Activated naive CD4-positive, alpha-beta T cell treated with anti-CD3 and anti-CD28 coated beads, Interleukin-2, amount 50 U/mL, for 24 hours (primary cell): ENCODE measurements around the gene DNAJC13.
"Not testable (repeated sequence)": the region's sequence is repeated elsewhere in the genome, so short reads cannot be mapped to it uniquely, and the experiment has no call there.

Experiments
- H3K27ac Mint-ChIP-seq: one replicate; pipeline ENCODE4 v1.8.0; 2021; ENCODE audit warnings: mild to moderate bottlenecking, mixed read lengths
- H3K27me3 Mint-ChIP-seq: one replicate; pipeline ENCODE4 v1.8.0; 2021; ENCODE audit warnings: mixed read lengths
- H3K36me3 Mint-ChIP-seq: one replicate; pipeline ENCODE4 v1.8.0; 2021; ENCODE audit warnings: mixed read lengths
- H3K4me1 Mint-ChIP-seq: one replicate; pipeline ENCODE4 v1.8.0; 2021; ENCODE audit warnings: mixed read lengths
- H3K4me3 Mint-ChIP-seq: one replicate; pipeline ENCODE4 v1.8.0; 2021; ENCODE audit warnings: mild to moderate bottlenecking, mixed read lengths
- H3K9me3 Mint-ChIP-seq: one replicate; pipeline ENCODE4 v1.8.0; 2021; ENCODE audit warnings: mixed read lengths

The DNAJC13 gene

GRCh38 chr3:132416807-132417694, at the start of gene DNAJC13:
Gene DNAJC13, plus strand, starts transcription at chr3:132417502. Its CDS starts 17,049 bp downstream, at chr3:132434551.
- Mint-ChIP-seq H3K4me3 (peak within 1 kb of the TSS; percentile 98), H3K9me3 (no peaks in the 10 kb centered on the region), H3K27ac (peak within 1 kb of the TSS; percentile 94), H3K4me1 (peaks cover 30% of the 10 kb centered on the region), H3K36me3 (peaks cover 3% of the 10 kb centered on the region), H3K27me3 (no peaks in the 10 kb centered on the region)

GRCh38 chr3:132368515-132368914, 48.8 kb upstream of the DNAJC13 start:
- no peak overlapping the region for H3K4me3 Mint-ChIP-seq
- no peak overlapping the region for H3K27ac Mint-ChIP-seq
- peaks cover 1% of the 10 kb centered on the region for H3K27me3 Mint-ChIP-seq
- H3K4me1 Mint-ChIP-seq: no peaks in the 10 kb centered on the region
- H3K9me3 Mint-ChIP-seq: no peaks in the 10 kb centered on the region
- no peaks in the 10 kb centered on the region for H3K36me3 Mint-ChIP-seq

- no peak overlapping the region for H3K4me3 Mint-ChIP-seq
- peaks cover 1% of the 10 kb centered on the region for H3K27me3 Mint-ChIP-seq
- no peaks in the 10 kb centered on the region for H3K36me3 Mint-ChIP-seq
- H3K4me1 Mint-ChIP-seq: no peaks in the 10 kb centered on the region
- H3K27ac Mint-ChIP-seq: no peak overlapping the region
- no peaks in the 10 kb centered on the region for H3K9me3 Mint-ChIP-seq
Measured at GRCh38 chr3:132368962-132369361, 48.3 kb upstream of the DNAJC13 start.

GRCh38 chr3:132376945-132377354, 40.4 kb upstream of the DNAJC13 start:
- H3K36me3 Mint-ChIP-seq, H3K9me3 Mint-ChIP-seq, H3K4me3 Mint-ChIP-seq, H3K4me1 Mint-ChIP-seq, H3K27ac Mint-ChIP-seq: not testable (repeated sequence)
- H3K27me3 Mint-ChIP-seq: peaks cover 14% of the 10 kb centered on the region

GRCh38 chr3:132378048-132378762, 39.1 kb upstream of the DNAJC13 start:
- Mint-ChIP-seq H3K4me1 (no peaks in the 10 kb centered on the region), H3K27me3 (peaks cover 14% of the 10 kb centered on the region), H3K27ac (no peak overlapping the region), H3K9me3 (no peaks in the 10 kb centered on the region), H3K4me3 (no peak overlapping the region), H3K36me3 (peaks cover 2% of the 10 kb centered on the region)

GRCh38 chr3:132378846-132379245, 38.5 kb upstream of the DNAJC13 start:
- H3K4me3 Mint-ChIP-seq: no peak overlapping the region
- H3K27me3 Mint-ChIP-seq: peaks cover 14% of the 10 kb centered on the region
- no peak overlapping the region for H3K27ac Mint-ChIP-seq
- no peaks in the 10 kb centered on the region for H3K4me1 Mint-ChIP-seq
- no peaks in the 10 kb centered on the region for H3K9me3 Mint-ChIP-seq
- peaks cover 2% of the 10 kb centered on the region for H3K36me3 Mint-ChIP-seq

- Mint-ChIP-seq H3K4me3 (no peak overlapping the region), H3K36me3 (peaks cover 2% of the 10 kb centered on the region), H3K4me1 (no peaks in the 10 kb centered on the region), H3K27ac (no peak overlapping the region), H3K27me3 (peaks cover 16% of the 10 kb centered on the region), H3K9me3 (no peaks in the 10 kb centered on the region)
Measured at GRCh38 chr3:132380920-132381319, 36.4 kb upstream of the DNAJC13 start.

- no peaks in the 10 kb centered on the region for H3K9me3 Mint-ChIP-seq
- peaks cover 16% of the 10 kb centered on the region for H3K27me3 Mint-ChIP-seq
- no peak overlapping the region for H3K4me3 Mint-ChIP-seq
- H3K36me3 Mint-ChIP-seq: peaks cover 2% of the 10 kb centered on the region
- no peaks in the 10 kb centered on the region for H3K4me1 Mint-ChIP-seq
- H3K27ac Mint-ChIP-seq: no peak overlapping the region
Measured at GRCh38 chr3:132381348-132381944, 35.9 kb upstream of the DNAJC13 start.

GRCh38 chr3:132382267-132382666, 35.0 kb upstream of the DNAJC13 start:
- no peaks in the 10 kb centered on the region for H3K9me3 Mint-ChIP-seq
- no peak overlapping the region for H3K27ac Mint-ChIP-seq
- peaks cover 2% of the 10 kb centered on the region for H3K36me3 Mint-ChIP-seq
- no peaks in the 10 kb centered on the region for H3K4me1 Mint-ChIP-seq
- no peak overlapping the region for H3K4me3 Mint-ChIP-seq
- H3K27me3 Mint-ChIP-seq: peaks cover 16% of the 10 kb centered on the region

GRCh38 chr3:132382688-132383194, 34.6 kb upstream of the DNAJC13 start:
- no peaks in the 10 kb centered on the region for H3K9me3 Mint-ChIP-seq
- H3K4me1 Mint-ChIP-seq: no peaks in the 10 kb centered on the region
- H3K4me3 Mint-ChIP-seq: no peak overlapping the region
- no peaks in the 10 kb centered on the region for H3K36me3 Mint-ChIP-seq
- peaks cover 13% of the 10 kb centered on the region for H3K27me3 Mint-ChIP-seq
- no peak overlapping the region for H3K27ac Mint-ChIP-seq

- no peaks in the 10 kb centered on the region for H3K36me3 Mint-ChIP-seq
- H3K27ac Mint-ChIP-seq: no peak overlapping the region
- H3K27me3 Mint-ChIP-seq: peaks cover 4% of the 10 kb centered on the region
- no peaks in the 10 kb centered on the region for H3K9me3 Mint-ChIP-seq
- no peaks in the 10 kb centered on the region for H3K4me1 Mint-ChIP-seq
- no peak overlapping the region for H3K4me3 Mint-ChIP-seq
Measured at GRCh38 chr3:132386259-132386658, 31.0 kb upstream of the DNAJC13 start.

GRCh38 chr3:132392675-132393074, 24.6 kb upstream of the DNAJC13 start:
- H3K9me3 Mint-ChIP-seq, H3K4me1 Mint-ChIP-seq, H3K4me3 Mint-ChIP-seq, H3K36me3 Mint-ChIP-seq, H3K27ac Mint-ChIP-seq, H3K27me3 Mint-ChIP-seq: not testable (repeated sequence)

GRCh38 chr3:132394320-132394719, 23.0 kb upstream of the DNAJC13 start:
- H3K4me3 Mint-ChIP-seq: no peak overlapping the region
- no peaks in the 10 kb centered on the region for H3K4me1 Mint-ChIP-seq
- H3K36me3 Mint-ChIP-seq: peaks cover 2% of the 10 kb centered on the region
- H3K27me3 Mint-ChIP-seq: peaks cover 2% of the 10 kb centered on the region
- no peak overlapping the region for H3K27ac Mint-ChIP-seq
- peaks cover 5% of the 10 kb centered on the region for H3K9me3 Mint-ChIP-seq

- Mint-ChIP-seq H3K36me3 (peaks cover 2% of the 10 kb centered on the region), H3K4me3 (no peak overlapping the region), H3K9me3 (peaks cover 5% of the 10 kb centered on the region), H3K27me3 (peaks cover 2% of the 10 kb centered on the region), H3K27ac (no peak overlapping the region), H3K4me1 (no peaks in the 10 kb centered on the region)
Measured at GRCh38 chr3:132395126-132395525, 22.2 kb upstream of the DNAJC13 start.

- Mint-ChIP-seq H3K36me3 (peaks cover 2% of the 10 kb centered on the region), H3K27ac (no peak overlapping the region), H3K27me3 (peaks cover 2% of the 10 kb centered on the region), H3K9me3 (peaks cover 5% of the 10 kb centered on the region), H3K4me1 (no peaks in the 10 kb centered on the region), H3K4me3 (no peak overlapping the region)
Measured at GRCh38 chr3:132396255-132396654, 21.0 kb upstream of the DNAJC13 start.

- H3K27ac Mint-ChIP-seq, H3K9me3 Mint-ChIP-seq, H3K27me3 Mint-ChIP-seq, H3K4me3 Mint-ChIP-seq, H3K4me1 Mint-ChIP-seq, H3K36me3 Mint-ChIP-seq: not testable (repeated sequence)
Measured at GRCh38 chr3:132396776-132397175, 20.5 kb upstream of the DNAJC13 start.
